NCI-H510A (cell line): ENCODE results near the gene RRAD.
"Not testable (repeated sequence)": the region's sequence is repeated elsewhere in the genome, so short reads cannot be mapped to it uniquely, and the experiment has no call there.

Experiments
- DNase-seq: peaks from one replicate; lab custom pipeline; 2025; lab: John Stamatoyannopoulos, UW

The RRAD gene

GRCh38 chr16:66950971-66951790 lies 25.8 kb upstream of the RRAD start:
- no peak for DNase-seq

- no peak for DNase-seq
Measured at GRCh38 chr16:66950437-66950836, 25.1 kb upstream of the RRAD start.

DNA sequence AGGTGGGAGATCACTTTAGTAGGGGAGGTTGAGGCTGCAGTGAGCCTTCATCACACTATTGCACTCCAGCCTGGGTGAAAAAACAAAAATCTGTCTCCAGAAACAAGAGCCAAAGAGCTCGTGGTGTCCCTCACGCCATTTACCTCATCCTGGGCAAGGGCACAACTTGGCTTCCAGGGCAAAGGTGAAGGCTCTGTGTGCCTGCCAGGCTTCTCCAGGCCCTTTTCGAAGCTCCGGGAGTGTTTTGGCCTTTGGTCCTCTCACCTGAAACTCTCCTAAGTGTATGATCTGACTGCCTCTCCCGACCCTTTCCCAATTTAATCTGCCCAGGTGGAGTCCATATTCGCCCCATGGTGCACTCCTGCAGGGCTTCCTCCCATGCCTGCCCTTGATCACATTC lies 24.1 kb upstream of the RRAD start:
- no peak for DNase-seq

DNA sequence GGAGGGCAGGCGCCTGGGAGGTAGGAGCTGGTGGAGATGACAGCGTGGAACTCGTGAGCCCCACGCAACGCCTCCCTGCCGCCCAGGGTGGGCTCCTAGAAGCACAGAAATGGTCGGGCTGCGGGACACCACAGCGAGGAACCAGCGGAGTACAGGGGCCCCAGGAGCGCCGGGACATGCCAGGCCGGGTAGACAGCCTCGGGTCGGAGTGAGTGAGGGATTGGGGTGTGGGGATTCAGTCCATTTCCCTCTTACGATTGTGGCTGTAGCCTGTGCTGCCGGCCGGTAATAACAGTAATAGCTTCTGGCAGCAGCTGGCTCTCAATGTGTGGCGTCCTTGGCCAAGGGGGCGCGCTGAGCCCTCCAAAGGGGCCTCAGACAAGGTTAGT lies 23.5 kb upstream of the RRAD start:
- DNase-seq = no peak

- no peak for DNase-seq
Measured at GRCh38 chr16:66948134-66948836, 22.9 kb upstream of the RRAD start.

GRCh38 chr16:66947302-66948065 lies 22.1 kb upstream of the RRAD start:
- DNase-seq = no peak

DNA sequence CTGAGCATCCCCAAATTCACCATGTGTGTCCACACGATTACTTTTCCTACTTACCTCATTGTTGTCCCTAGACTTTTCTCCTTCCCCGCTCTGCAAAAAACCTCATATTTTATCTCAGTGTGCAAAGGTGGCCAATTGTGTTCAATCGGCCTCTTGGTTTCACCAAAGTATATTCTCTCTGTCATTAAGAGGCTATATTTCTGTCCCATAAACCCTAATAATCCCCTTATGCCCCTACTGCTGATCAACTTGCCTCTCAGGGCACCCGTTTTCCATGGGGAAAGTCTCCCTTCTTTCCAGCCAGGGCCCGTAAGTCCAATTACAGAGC lies 21.6 kb upstream of the RRAD start:
- DNase-seq = no peak

DNA sequence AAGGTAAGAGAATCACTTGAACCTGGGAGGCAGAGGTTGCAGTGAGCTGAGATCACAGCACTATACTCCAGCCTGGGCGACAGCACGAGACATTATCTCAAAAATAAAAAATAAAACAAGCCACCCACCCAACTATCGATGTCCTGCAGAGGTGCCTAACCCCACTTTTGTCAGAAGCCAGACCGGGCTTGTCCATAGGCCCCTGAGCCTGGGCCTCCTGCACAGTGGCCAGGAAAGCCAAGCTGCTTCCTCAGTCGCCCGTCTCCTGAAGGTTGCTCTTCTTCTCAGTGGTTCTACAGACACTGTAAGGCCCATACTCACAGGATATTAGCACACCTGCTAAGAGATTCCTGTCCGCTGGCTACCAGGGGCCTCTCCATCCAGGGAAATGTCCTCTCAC lies 21.2 kb upstream of the RRAD start:
- no peak for DNase-seq

DNA sequence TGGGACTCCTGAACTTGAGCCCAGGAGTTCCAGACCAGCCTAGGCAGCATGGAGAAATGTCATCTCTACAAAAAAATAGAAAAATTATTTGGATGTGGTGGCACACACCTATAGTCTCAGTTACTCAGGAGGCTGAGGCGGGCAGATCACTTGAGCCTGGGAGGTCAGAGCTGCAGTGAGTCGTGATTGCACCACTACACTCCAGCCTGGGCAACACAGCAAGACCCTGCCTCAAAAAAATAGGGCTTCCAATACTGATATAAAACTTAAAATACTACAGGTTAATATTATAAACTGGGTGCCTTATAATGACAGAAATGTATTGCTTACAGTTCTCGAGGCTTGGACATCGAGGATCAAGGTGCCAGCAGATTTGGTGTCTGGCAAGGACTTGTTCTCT lies 20.6 kb upstream of the RRAD start:
- no peak for DNase-seq

GRCh38 chr16:66944971-66945370 lies 19.6 kb upstream of the RRAD start:
- not testable (repeated sequence) for DNase-seq

GRCh38 chr16:66944054-66944441 lies 18.7 kb upstream of the RRAD start:
- DNase-seq = no peak

GRCh38 chr16:66943426-66944053 lies 18.2 kb upstream of the RRAD start:
- DNase-seq = no peak

GRCh38 chr16:66942981-66943380 lies 17.6 kb upstream of the RRAD start:
- no peak for DNase-seq

DNA sequence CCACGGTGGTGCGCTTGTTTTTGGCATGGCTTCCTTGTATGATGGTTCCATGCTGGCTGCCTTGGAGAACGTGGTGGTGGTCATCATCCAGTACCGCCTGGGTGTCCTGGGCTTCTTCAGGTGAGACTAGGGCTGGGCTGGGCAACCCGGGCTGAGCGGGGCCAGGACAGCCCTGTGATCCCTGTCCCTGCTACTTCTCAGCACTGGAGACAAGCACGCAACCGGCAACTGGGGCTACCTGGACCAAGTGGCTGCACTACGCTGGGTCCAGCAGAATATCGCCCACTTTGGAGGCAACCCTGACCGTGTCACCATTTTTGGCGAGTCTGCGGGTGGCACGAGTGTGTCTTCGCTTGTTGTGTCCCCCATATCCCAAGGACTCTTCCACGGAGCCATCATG lies 14.9 kb upstream of the RRAD start:
- DNase-seq = no peak

GRCh38 chr16:66939366-66939765 lies 14.0 kb upstream of the RRAD start:
- no peak for DNase-seq

DNA sequence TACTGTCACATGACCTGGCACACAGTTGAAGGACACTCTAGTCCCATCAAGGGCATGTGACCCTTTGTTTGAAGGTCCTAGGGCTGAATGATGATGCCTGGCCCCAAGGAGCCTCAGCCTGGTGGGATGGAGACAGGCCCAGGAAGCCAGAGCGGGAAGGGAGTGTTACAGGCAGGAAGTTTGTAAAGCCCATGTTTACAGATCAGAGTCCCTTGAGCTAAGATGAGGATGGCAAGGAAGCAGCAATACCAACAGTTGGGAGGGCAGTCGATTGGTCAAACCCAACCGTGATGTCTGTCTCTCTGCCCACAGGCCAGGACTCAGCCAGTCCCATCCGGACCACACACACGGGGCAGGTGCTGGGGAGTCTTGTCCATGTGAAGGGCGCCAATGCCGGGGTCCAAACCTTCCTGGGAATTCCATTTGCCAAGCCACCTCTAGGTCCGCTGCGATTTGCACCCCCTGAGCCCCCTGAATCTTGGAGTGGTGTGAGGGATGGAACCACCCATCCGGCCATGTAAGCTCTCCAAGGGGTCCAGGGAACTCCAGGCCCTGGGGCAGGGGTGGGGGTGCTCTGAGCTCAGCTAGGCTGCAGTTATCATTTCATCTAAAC lies 12.5 kb upstream of the RRAD start:
- DNase-seq = no peak

GRCh38 chr16:66936889-66937554 lies 11.7 kb upstream of the RRAD start:
- DNase-seq = no peak

DNA sequence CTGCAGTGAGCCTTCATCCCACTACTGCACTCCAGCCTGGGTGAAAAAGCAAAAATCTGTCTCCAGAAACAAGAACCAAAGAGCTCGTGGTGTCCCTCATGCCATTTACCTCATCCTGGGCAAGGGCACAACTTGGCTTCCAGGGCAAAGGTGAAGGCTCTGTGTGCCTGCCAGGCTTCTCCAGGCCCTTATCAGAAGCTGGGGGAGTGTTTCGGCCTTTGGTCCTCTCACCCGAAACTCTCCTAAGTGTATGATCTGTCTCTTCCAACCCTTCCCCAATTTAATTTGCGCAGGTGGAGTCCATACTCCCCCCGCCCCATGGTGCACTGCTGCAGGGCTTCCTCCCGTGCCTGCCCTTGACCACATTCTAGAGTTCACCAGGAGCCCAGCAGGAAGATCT lies 11.1 kb upstream of the RRAD start:
- DNase-seq = no peak

- DNase-seq = no peak
Measured at GRCh38 chr16:66935314-66936011, 10.1 kb upstream of the RRAD start, which contains the start of gene CES2. CES2 (plus strand) TSS chr16:66935516; CDS start chr16:66935636, 120 bp downstream.

DNA sequence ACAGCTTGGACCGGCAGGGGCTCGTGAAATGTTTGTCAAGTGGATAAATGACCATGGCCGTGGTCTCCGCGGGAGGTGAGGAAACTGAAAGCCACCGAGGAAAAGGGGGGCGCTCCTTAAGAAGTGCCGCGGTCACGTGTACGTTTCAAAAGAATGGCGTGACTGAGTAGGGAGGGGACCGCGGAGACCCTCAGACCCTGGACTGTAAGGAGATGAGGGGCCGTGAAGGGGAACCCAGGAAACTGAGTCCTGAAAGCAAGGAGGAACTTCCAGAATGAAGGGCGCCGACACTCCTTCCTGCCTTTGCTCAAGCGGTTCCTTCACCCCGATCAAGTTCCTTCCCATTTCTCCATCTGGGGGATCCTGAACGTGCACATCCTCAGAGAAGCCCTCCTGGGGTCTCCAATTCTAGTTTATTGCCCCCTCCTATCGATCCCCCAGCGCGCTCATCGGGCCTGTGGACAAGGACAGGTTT lies 9.5 kb upstream of the RRAD start:
- not testable (repeated sequence) for DNase-seq
